HepG2 (cell line): ENCODE measurements around the gene SLC13A3. TPM values are rescaled to one million over a fixed set of nuclear protein-coding genes. Genes with fewer than 3 reads are reported as not detected.

Experiments used
- CHD2 ChIP-seq: IDR thresholded peaks from 2 replicates; pipeline ENCODE4 v1.6.1; 2011; ENCODE audit warnings: low read depth, low read length, improper control_type of control experiment
- EHMT2 ChIP-seq: fragments of 200-600 bp; sonication (generic); IDR thresholded peaks from 2 replicates; pipeline ENCODE4 v1.7.0; 2017; ENCODE audit warnings: antibody characterized with exemption, low read depth, low read length, borderline replicate concordance
- FIP1L1 ChIP-seq: fragments of 200-400 bp; formaldehyde crosslinking; IDR thresholded peaks from 2 replicates; pipeline ENCODE4 v1.6.1; 2018; ENCODE audit warnings: low read depth, mild to moderate bottlenecking, low read length, moderate library complexity, borderline replicate concordance; ENCODE audit not compliant: insufficient read depth
- FOXC1 ChIP-seq: sonication (generic); formaldehyde crosslinking; IDR thresholded peaks from 2 replicates; pipeline ENCODE4 v1.8.0; 2022; ENCODE audit warnings: mild to moderate bottlenecking, missing genetic modification reagents, borderline replicate concordance
- KAT2B ChIP-seq: fragments of 150-350 bp; IDR thresholded peaks from 2 replicates; pipeline ENCODE4 v1.6.1; 2014; ENCODE audit warnings: low read depth, low read length, borderline replicate concordance
- MIXL1 ChIP-seq: IDR thresholded peaks from 2 replicates; pipeline ENCODE4 v1.6.1; 2016
- MTERF4 ChIP-seq: sonication (generic); formaldehyde crosslinking; IDR thresholded peaks from 2 replicates; pipeline ENCODE4 v1.8.0; 2023; ENCODE audit warnings: mild to moderate bottlenecking, missing genetic modification reagents
- RXRA ChIP-seq: sonication (generic); formaldehyde crosslinking; IDR thresholded peaks from 2 replicates; pipeline ENCODE4 v1.5.1; 2020; ENCODE audit warnings: missing genetic modification reagents
- SIX4 ChIP-seq: sonication (generic); formaldehyde crosslinking; IDR thresholded peaks from 2 replicates; pipeline ENCODE4 v1.4.0; 2020; ENCODE audit warnings: missing genetic modification reagents
- TBP ChIP-seq: sonication (generic); formaldehyde crosslinking; IDR thresholded peaks from 2 replicates; pipeline ENCODE4 v1.5.0; 2020; ENCODE audit warnings: missing genetic modification reagents
- ZFP82 ChIP-seq: sonication (generic); formaldehyde crosslinking; IDR thresholded peaks from 2 replicates; pipeline ENCODE4 v1.5.1; 2020; ENCODE audit warnings: mild to moderate bottlenecking, missing genetic modification reagents, borderline replicate concordance
- ZNF296 ChIP-seq: sonication (generic); formaldehyde crosslinking; conservative IDR thresholded peaks from 2 replicates; pipeline ENCODE4 v1.5.0; 2020; ENCODE audit warnings: mild to moderate bottlenecking, missing genetic modification reagents
- ZNF430 ChIP-seq: sonication (generic); formaldehyde crosslinking; IDR thresholded peaks from 2 replicates; pipeline ENCODE4 v1.9.0; 2021; ENCODE audit warnings: mild to moderate bottlenecking, missing genetic modification reagents
- ZNF496 ChIP-seq: sonication (generic); formaldehyde crosslinking; IDR thresholded peaks from 2 replicates; pipeline ENCODE4 v1.8.1; 2023; ENCODE audit warnings: mild to moderate bottlenecking, moderate library complexity, missing genetic modification reagents; ENCODE audit not compliant: insufficient replicate concordance
- polyA plus RNA-seq, 8 experiments: library from polyadenylated mRNA; depleted of rRNA in 3 of 8; stranded (reverse) in 7 of 8; unstranded in 1 of 8; fragments of >200 nt; fragmentation: Illumina TruSeq in 4 of 8; extraction: Trizol in 4 of 8; gene quantifications; 2 replicates each; pipeline versions ENCODE4 v1.2.1 to v1.2.3, GENCODE V29; 2011 to 2016; ENCODE audit warnings: low read depth in 4 of 8, missing spikeins in 1 of 8, mixed read lengths in 1 of 8; ENCODE audit not compliant: insufficient read depth in 1 of 8
- total RNA-seq, 5 experiments: library from RNA; depleted of rRNA; stranded (reverse); fragments of >200 nt; fragmentation: Illumina TruSeq; extraction: Trizol; gene quantifications; 2 replicates each; pipeline ENCODE4 v1.2.3, GENCODE V29; 2016; ENCODE audit warnings: low read depth in 1 of 5
- TF ChIP-seq, protein P1 (sequence below): sonication (generic); formaldehyde crosslinking; IDR thresholded peaks from 2 replicates; pipeline ENCODE4 v1.4.0; 2020; ENCODE audit warnings: missing genetic modification reagents
- TF ChIP-seq, protein P2 (sequence below): sonication (generic); formaldehyde crosslinking; IDR thresholded peaks from 2 replicates; pipeline ENCODE4 v1.5.0; 2020; ENCODE audit warnings: mild to moderate bottlenecking, missing genetic modification reagents
- TF ChIP-seq, protein P3 (sequence below): sonication (generic); formaldehyde crosslinking; IDR thresholded peaks from 2 replicates; pipeline ENCODE4 v1.4.0; 2020; ENCODE audit warnings: missing genetic modification reagents
- TF ChIP-seq, protein P4 (sequence below): IDR thresholded peaks from 2 replicates; pipeline ENCODE4 v1.6.1; 2012; ENCODE audit warnings: low read length, improper control_type of control experiment
- TF ChIP-seq, protein P5 (sequence below): IDR thresholded peaks from 2 replicates; pipeline ENCODE4 v1.6.1; 2012; ENCODE audit warnings: inconsistent platforms

SLC13A3 gene
- total and polyA plus RNA-seq, 2 of the 13 experiments (the other 11 are each of a cell fraction or from before 2014, with no cell fraction given): 66.5 to 76.0 TPM

DNA sequence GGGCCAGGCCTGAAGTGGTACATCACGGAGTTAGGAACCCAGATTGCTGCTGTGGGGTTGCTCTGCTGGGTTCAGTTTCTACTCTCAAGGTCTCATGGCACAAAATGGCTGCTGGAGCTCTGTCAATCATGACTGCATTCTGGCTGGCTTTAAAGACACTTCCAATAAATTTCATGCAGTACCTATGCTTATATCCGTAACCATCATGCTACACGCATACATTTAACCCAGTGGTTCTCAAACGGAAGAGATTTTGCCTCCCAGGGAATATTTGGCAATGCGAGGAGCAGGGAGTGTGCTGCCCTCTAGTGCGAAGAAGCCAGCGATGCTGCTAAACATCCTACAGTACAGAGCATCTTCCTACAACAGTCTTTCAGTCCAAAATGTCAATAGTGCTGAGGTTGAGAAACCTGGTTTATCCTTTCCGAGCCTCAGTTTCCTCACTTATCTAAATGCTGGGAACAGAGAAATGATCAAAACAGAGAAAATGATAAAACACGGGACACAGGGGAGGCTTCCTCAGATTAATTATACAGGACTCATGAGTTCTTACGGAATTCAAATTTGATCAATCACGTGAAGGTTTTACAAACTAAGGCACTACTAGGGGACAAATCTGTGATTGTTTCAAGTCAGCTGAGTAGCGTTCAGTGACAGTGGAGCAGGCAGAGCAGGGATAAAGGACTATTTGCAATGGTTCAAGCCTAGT is 48.5 kb upstream of the SLC13A3 start (continued):
- TF ChIP-seq FOXC1 (CRISPR knock-in tag) (no peak; the same call in 1 of the 2 replicates), EHMT2 (no peak), FIP1L1 (no peak), CHD2 (no peak), ZNF496 (no peak), SIX4 (no peak), RXRA (CRISPR knock-in tag) (no peak), MIXL1 (CRISPR knock-in tag) (no peak), ZNF430 (CRISPR knock-in tag) (no peak), ZFP82 (no peak), ZNF296 (CRISPR knock-in tag) (no peak), KAT2B (no peak), TBP (CRISPR knock-in tag) (no peak), MTERF4 (CRISPR knock-in tag) (no peak)
- TF ChIP-seq, protein P1, sequence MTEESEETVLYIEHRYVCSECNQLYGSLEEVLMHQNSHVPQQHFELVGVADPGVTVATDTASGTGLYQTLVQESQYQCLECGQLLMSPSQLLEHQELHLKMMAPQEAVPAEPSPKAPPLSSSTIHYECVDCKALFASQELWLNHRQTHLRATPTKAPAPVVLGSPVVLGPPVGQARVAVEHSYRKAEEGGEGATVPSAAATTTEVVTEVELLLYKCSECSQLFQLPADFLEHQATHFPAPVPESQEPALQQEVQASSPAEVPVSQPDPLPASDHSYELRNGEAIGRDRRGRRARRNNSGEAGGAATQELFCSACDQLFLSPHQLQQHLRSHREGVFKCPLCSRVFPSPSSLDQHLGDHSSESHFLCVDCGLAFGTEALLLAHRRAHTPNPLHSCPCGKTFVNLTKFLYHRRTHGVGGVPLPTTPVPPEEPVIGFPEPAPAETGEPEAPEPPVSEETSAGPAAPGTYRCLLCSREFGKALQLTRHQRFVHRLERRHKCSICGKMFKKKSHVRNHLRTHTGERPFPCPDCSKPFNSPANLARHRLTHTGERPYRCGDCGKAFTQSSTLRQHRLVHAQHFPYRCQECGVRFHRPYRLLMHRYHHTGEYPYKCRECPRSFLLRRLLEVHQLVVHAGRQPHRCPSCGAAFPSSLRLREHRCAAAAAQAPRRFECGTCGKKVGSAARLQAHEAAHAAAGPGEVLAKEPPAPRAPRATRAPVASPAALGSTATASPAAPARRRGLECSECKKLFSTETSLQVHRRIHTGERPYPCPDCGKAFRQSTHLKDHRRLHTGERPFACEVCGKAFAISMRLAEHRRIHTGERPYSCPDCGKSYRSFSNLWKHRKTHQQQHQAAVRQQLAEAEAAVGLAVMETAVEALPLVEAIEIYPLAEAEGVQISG (CRISPR knock-in tag): 0 out of 2 replicates have a peak, but pooled peaks have one; percentile 38
- TF ChIP-seq, protein P2, sequence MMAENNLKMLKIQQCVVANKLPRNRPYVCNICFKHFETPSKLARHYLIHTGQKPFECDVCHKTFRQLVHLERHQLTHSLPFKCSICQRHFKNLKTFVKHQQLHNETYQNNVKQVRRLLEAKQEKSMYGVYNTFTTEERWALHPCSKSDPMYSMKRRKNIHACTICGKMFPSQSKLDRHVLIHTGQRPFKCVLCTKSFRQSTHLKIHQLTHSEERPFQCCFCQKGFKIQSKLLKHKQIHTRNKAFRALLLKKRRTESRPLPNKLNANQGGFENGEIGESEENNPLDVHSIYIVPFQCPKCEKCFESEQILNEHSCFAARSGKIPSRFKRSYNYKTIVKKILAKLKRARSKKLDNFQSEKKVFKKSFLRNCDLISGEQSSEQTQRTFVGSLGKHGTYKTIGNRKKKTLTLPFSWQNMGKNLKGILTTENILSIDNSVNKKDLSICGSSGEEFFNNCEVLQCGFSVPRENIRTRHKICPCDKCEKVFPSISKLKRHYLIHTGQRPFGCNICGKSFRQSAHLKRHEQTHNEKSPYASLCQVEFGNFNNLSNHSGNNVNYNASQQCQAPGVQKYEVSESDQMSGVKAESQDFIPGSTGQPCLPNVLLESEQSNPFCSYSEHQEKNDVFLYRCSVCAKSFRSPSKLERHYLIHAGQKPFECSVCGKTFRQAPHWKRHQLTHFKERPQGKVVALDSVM (CRISPR knock-in tag): no peak
- TF ChIP-seq, protein P3, sequence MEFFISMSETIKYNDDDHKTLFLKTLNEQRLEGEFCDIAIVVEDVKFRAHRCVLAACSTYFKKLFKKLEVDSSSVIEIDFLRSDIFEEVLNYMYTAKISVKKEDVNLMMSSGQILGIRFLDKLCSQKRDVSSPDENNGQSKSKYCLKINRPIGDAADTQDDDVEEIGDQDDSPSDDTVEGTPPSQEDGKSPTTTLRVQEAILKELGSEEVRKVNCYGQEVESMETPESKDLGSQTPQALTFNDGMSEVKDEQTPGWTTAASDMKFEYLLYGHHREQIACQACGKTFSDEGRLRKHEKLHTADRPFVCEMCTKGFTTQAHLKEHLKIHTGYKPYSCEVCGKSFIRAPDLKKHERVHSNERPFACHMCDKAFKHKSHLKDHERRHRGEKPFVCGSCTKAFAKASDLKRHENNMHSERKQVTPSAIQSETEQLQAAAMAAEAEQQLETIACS (CRISPR knock-in tag): no peak
- TF ChIP-seq, protein P4, sequence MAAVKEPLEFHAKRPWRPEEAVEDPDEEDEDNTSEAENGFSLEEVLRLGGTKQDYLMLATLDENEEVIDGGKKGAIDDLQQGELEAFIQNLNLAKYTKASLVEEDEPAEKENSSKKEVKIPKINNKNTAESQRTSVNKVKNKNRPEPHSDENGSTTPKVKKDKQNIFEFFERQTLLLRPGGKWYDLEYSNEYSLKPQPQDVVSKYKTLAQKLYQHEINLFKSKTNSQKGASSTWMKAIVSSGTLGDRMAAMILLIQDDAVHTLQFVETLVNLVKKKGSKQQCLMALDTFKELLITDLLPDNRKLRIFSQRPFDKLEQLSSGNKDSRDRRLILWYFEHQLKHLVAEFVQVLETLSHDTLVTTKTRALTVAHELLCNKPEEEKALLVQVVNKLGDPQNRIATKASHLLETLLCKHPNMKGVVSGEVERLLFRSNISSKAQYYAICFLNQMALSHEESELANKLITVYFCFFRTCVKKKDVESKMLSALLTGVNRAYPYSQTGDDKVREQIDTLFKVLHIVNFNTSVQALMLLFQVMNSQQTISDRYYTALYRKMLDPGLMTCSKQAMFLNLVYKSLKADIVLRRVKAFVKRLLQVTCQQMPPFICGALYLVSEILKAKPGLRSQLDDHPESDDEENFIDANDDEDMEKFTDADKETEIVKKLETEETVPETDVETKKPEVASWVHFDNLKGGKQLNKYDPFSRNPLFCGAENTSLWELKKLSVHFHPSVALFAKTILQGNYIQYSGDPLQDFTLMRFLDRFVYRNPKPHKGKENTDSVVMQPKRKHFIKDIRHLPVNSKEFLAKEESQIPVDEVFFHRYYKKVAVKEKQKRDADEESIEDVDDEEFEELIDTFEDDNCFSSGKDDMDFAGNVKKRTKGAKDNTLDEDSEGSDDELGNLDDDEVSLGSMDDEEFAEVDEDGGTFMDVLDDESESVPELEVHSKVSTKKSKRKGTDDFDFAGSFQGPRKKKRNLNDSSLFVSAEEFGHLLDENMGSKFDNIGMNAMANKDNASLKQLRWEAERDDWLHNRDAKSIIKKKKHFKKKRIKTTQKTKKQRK: no peak
- TF ChIP-seq, protein P5, sequence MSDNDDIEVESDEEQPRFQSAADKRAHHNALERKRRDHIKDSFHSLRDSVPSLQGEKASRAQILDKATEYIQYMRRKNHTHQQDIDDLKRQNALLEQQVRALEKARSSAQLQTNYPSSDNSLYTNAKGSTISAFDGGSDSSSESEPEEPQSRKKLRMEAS: no peak
